ENCODE measurements around the gene LTF. TPM values are rescaled to one million over a fixed set of nuclear protein-coding genes. Genes with fewer than 3 reads are reported as not detected.

LTF gene
- total and polyA plus RNA-seq, 2 donors (not counting 1 experiment from before 2014, with no cell fraction given) = 0.22 TPM; not detected in 1

DNA sequence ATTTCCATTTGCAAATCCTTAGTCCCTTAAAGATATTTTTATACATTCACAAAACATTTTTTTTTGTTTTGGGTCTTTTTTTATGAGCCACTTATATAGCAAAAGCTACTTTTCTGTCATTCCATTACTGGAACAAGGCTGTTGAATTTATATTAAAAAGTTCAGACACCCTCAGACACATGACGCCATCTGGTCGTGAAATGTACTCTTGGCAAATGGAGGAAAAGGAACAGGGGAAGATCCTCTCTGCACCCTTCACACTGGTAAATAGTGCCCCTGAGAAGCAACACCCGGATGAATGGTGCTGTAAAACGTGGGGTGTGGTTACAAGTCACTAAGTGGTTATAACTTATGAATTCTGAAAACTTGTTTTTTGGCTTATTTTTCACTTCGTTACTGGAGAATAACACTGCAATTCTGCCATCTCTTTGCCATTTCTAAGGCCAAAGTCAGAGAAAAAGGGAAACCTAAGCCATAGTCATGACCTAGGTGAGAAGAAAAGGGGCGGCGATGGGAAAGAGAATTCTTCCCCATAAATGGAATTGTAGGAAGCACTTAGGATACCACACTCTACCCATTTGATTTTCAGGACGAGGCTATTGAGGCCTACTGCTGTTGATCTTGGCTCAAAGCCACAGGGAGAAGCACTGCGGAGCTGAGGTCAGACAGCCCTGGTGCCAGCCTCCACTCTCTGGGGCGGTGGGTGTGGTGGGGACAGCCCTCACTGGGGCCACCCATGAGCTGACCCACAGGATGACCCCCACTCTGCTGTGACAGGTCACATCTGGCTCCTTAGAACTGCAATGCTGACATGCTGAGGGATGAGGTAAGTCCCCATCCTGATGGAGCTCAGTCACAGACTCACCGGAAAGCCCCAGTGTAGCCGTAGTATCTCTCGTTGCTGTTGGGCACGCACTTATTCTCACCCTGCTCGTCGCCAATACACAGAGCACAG, 21.9 kb downstream of the LTF start:
- Histone ChIP-seq H3K36me3 (replicated peaks in 1 of 2; ENCODE audit: control extremely low read depth in 1 of 2, control insufficient read depth in 1 of 2, extremely low read depth in 1 of 2, insufficient read depth in 2 of 2, low read length in 1 of 2) (no peaks in the 10 kb centered on the region), H3K9ac (ENCODE audit: low read length) (no peak overlapping the region), H3K79me2 (ENCODE audit: control insufficient read depth, insufficient read depth, low read length) (no peaks in the 10 kb centered on the region), H3K9me3 (ENCODE audit: control extremely low read depth in 1 of 3, control insufficient read depth in 2 of 3, insufficient read depth in 1 of 3, low read length in 2 of 3) (no peaks in the 10 kb centered on the region), H4K20me1 (ENCODE audit: control insufficient read depth, insufficient read depth, low read length, poor library complexity, severe bottlenecking) (no peaks in the 10 kb centered on the region), H3K4me1 (ENCODE audit: control insufficient read depth in 2 of 2, insufficient read depth in 2 of 2, low read length in 2 of 2) (peaks cover 32 to 33% of the 10 kb centered on the region in 2 donors), H2AFZ (ENCODE audit: insufficient read depth, low read depth, low read length, poor library complexity, severe bottlenecking) (no peak overlapping the region), H3K4me2 (replicated peaks; ENCODE audit: low read depth, low read length, poor library complexity, severe bottlenecking) (no peak overlapping the region), H3K27me3 (replicated peaks in 1 of 4; ENCODE audit: control extremely low read depth in 1 of 4, control insufficient read depth in 3 of 4, insufficient read depth in 4 of 4, low read length in 3 of 4) (no peaks in the 10 kb centered on the region), H3K27ac (ENCODE audit: low read length in 2 of 2) (no peak overlapping the region), H3K4me3 (ENCODE audit: control extremely low read depth in 1 of 5, extremely low read depth in 1 of 5, insufficient read depth in 1 of 5, low read depth in 2 of 5, low read length in 4 of 5) (no peak overlapping the region)
- WGBS (ENCODE audit: insufficient coverage) = 98% methylated on average over 9 of the region's 16 CpGs
- DNase-seq (peak; percentile 58), ATAC-seq (ENCODE audit: low read depth) (no peak)
- Mint-ChIP-seq H3K27ac (no peak overlapping the region), H3K4me3 (no peak overlapping the region), H3K9me3 (ENCODE audit: insufficient read depth) (no peaks in the 10 kb centered on the region), H3K27me3 (peaks cover 4% of the 10 kb centered on the region), H3K4me1 (peaks cover 34% of the 10 kb centered on the region)
- ChIA-PET CTCF (interaction anchor here (0.7 to 2.3 kb wide), 21 partner anchors 12 to 504 kb away, joined by 3 to 7 read pairs (median 4); no protein-coding TSS in a partner anchor), POLR2A (no interaction called here)
- intact Hi-C loops (cut with micrococcal nuclease) = loop anchor here (5.0 kb wide), 2 partner anchors 166 to 366 kb away; no protein-coding TSS in a partner anchor
- peak; percentile 72 for TF ChIP-seq CTCF (IDR thresholded peaks at IDR 0.05)
- TF ChIP-seq EZH2 (IDR thresholded peaks at IDR 0.05; ENCODE audit: borderline replicate concordance, insufficient read depth, low read depth, low read length, poor library complexity, severe bottlenecking) = no peak
